GM21447 (cell line): Measurements from ENCODE around the gene ATE1.
A peak's percentile ranks its signal among the peaks of the same experiment; 100 is the strongest.
"Not testable (repeated sequence)": the region's sequence is repeated elsewhere in the genome, so short reads cannot be mapped to it uniquely, and the experiment has no call there.

Source experiments
- ATAC-seq: cut with Tn5 transposase; IDR thresholded peaks from one replicate; pipeline ENCODE4 v1.9.1; 2021; ENCODE audit not compliant: unreplicated experiment

Gene ATE1

DNA sequence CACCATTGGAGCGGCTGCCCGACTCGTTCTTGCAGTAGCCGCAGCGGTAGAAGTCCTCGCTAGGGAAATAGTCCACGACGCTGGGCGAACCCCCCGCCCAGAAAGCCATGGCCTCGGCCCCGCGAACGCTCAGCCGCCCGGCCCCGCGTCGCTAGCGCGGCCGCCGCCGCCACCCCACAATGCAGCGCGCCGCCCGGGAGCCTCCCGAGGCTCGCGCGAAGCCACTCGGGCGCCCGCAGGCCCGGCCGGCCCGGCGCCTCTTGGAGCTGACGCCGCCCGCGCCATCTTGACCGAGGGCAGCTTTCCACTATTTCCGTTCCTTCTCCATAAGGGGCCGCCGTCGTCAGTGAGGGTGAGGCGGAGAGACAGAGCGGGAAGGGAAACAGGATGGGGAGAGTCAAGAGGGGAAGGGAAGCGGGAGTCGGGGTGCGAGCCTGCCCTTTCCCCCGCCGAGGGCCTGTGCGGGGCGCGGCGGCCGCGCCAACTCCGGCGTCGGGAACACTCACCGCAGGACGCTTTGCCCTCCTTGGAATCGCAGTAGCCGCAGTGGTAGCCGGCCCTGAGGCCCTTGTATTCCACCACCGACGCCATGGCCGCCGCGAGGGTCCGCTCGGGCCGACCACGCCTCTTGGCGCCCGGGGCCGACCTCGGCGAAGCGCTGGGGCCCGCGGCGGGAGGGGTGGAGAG is at the start of gene ATE1:
Gene ATE1 (minus strand): TSS at position 191 of the 687 bp plus-strand sequence. CDS start 82 bp downstream, at position 109.
- ATAC-seq: peak; percentile 78

DNA sequence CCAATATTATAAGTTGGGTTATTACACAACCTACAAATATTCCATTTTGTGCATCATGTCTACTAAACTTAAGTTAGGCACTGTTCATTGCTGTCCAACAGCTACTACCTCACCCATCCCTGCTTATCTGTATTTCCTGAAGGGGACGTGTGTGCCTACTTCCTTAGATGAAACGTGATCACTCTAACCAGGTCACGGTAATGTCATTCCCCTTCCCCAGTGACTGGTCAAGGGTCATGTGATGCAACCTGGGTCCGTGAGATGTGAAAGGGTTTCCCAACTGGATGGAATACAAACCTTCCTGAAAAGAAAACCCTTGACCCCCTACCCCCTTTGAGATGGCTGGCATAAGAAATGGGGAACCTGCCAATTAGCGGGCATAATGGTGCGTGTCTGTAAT is 48.8 kb upstream of the ATE1 start:
- no peak for ATAC-seq

DNA sequence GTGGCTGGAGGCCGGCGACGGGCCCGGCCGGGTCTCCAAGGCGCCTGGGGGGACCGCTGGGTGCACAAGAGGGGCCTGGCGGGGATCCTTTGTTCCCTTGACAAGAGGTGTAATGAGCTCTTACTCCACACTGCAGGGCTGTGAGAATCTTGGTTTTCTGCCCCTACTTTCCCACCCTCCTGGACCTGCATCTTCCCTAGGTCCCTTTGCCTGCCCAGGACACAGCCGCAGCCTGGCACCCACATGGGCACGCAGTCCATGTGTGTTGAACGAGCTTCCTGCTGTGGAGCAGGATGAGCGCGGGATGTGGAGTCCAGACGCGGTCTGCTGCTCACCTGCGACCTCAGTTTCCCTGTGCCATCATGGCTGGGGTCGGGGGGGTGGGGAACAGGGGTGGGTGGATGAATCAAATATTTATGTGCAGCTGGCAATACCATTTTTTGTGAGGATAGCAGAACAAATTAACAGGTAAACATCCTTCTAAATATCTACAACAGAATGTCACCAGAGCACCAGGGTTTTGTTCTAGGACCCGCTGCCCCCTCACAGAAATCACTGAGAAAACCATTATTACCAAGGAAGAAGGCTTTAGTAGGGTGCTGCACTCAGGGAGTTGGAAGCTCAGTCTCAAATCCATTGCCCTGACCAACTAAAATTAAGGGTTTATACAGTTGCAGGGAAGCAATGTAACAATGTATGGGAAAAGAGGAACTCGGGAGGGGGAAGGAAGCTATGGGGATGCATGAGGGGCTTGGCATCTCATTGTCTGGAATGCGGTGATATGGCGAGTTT is 47.7 kb upstream of the ATE1 start:
- ATAC-seq: no peak

DNA sequence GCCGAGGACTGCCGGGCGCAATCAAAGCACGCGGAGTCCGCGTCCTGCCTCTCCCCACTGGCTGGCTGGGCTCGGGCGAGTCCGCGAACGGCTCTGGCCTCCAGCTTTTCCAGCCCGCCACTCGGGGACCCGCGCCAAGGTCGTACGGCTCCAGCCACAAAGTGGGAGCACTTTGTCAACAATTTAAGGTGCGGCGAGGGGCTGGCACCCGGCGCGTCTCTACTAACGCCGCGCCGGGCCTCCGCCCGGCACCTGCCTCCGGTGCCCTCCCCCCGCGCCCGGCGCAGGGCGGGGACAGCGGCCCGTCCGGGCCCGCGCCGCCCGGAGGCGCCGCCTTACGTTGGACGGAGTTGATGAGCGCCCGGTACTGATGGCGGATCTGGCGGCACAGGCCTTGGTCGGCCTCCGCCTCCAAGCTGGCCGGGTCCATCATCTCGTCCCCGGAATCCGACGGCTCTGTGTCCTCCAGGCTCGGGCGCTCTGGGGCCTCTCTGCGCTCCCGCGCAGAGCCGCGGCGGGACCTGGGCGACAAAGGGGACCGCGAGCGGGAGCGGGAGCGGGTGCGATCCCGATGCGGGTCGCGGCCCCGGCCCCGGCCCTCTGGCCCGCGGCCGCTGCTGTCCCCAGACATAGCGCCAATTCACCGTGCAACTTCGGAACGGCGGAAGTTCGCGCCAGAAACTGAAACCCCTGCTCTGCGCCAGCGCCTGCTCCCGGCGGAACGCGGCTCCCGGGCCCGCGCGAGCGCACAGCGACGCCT is 46.9 kb upstream of the ATE1 start, which contains the start of gene NSMCE4A:
Gene NSMCE4A (minus strand): TSS at position 683 of the 760 bp plus-strand sequence. CDS start 52 bp downstream, at position 631.
- peak; percentile 81 for ATAC-seq

DNA sequence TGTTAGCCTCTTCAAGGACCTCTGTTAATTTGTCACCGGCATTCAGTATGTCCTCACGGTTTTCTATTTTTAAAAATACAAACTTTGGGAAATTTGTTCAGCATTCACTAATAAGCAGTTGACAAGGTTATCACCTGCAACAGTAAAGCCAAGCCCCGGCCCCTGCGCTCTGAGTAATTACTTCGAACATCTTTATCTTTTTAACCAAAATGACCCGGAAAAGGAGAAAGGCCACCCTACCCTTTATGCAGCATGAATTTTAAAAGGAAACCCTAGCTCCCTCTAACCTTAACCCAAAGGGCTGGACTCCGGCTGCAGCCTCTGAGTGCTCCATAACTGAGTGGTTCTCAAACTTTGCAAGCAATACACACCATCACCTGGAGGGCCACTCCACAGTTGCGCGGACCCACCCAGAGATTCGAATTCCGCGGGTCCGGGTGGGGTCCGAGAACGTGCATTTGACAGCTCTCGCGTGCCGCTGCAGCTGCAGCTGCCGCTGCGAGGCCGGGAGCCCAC is 46.2 kb upstream of the ATE1 start:
- no peak for ATAC-seq

DNA sequence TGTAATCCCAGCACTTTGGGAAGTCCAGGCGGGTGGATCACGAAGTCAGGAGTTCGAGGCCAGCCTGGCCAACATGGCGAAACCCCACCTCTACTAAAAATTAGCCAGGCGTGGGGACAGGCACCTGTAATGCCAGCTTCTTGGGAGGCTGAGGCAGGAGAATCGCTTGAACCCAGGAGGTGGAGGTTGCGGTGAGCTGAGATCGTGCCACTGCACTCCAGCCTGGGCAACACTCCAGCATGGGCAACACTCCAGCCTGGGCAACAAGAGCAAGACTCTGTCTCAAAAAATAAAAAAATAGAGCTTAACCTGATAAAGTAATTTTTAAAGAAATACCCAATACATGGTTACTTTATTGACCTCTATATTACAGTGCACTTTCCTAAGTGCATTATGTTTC is 41.3 kb upstream of the ATE1 start:
- ATAC-seq: not testable (repeated sequence)

DNA sequence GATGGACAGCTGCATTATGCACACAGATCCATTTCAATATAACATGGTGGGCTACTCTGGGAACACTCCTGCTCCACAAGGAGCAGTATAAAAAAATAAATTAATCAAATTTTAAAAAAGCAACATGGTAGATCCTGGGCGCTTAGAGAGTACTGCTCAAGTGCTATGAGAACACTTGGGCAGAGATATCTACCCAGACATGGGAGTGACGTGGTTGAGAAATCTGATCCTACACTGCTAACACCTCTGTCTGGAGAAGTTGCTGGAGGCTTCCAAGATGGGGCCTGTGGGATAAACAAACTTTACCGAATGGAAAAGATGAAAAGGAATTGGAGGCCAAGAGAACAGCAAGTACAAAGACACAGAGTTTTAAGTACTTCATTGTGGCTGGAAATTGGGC is 38.2 kb upstream of the ATE1 start:
- no peak for ATAC-seq

DNA sequence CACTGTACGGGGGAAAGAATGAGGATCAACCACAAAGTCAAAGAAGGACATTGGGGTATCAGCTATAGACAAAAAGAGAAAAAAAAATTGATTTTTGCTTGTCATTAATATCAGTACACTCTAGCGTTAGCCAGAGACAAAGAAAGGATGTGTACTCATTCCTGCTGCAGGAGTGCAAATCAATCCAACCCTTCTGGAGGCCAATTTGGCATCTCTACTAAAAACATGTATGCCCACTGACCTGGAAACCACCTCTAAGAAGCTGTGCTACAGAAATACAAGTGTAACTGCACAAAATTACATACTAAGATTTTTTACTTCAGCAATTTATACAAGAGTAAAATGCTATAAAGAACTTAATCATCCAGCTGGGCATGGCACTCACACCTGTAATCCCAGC is 33.6 kb upstream of the ATE1 start:
- no peak for ATAC-seq

DNA sequence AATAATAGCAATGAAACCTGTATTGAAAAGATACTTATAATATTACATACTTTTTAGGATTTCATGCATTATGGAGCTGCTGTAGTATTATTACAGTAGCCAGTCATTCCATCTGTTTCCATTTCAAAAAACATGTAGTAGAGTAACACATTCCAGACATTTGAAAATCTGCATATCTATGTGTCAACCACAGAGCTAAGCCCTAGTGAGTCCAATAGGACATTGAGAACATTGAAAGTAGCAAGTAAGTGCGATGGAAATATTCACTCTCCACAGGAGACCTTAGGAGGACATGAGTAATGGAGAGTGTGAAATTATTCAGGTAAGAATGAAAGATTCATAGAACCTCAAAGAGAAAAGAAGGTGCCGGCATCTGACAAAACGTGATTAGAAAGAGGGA is 31.8 kb upstream of the ATE1 start:
- ATAC-seq: no peak

DNA sequence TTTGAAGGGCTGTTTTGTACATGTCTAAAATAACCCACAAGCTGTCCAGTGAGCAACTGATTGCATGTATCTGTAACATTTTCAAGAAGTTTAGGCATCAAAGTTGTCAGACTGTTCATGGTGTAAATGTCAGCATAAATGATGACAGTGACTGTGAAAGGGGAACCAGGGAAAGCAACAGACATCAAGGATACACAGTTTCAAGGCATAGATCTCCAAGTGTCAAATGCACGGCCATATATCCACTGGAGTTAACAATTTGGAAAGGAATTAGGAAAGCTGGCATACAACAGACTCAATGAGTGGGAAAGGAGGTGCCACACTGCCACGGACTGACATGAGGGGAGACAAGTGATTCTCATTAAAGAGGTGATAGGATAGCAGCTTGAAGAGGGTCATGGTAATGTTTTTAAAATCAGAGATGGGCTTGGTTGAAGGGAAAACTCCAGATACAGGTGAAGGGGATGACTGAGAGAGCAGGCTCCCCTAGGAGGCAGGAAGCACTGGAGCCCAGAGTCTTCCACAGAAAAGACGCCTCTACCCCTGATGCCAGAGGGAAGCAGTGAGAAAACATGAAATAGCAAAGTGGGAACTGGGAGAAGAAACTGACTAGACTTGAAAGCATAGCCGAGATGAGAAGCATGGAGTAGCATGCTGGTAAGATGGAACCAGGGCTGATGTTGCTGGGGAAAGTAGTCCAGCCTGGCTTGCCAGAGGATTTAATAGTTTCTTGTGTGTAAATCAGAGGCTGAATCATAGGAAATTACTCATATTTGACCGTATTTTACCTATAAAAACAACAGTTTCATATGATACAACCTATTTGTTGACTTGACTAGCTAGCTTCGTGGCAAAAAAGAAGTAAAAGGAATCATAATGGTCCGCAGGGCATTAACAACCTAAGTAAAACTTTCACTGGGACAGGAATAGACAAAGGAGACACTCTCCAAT is 28.6 kb upstream of the ATE1 start:
- ATAC-seq: no peak

DNA sequence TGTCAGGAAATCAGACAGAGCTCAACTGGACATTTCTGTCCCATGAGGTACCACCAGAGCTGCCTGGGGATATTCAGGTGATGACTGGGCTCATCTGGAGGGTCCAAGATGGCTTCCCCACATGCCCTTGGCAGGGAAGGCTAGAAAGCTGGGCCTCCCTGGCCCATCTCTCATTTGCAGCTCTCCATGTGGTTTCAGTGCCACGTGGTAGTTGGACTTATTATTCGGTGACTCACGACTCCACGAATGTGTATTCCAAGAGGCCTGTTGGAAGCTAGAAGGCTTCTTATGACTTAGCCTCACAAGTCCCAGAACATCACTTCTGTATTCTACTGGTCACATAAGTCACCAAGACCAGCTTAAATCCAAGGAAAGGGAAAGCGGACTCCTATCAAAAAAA is 24.4 kb upstream of the ATE1 start:
- ATAC-seq: no peak

DNA sequence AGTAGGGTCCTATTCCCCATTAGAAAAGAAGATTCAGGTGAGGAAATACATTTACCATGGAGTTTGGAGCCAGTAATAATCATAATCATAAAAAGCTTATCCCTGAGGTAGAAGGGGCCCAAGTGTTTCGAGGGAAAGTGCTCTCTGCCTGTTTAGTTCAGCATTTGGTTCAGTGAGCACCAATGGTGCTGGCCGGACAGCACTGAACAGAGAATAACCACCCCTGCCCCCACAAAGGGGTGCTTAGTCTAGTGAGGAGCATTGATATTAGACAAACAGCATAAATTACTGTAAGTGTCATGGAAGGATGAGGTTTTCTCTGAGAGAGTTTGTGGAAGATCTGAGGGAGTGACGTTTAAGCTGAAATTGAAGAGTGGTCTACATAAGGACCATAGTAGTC is 21.6 kb upstream of the ATE1 start:
- no peak for ATAC-seq

DNA sequence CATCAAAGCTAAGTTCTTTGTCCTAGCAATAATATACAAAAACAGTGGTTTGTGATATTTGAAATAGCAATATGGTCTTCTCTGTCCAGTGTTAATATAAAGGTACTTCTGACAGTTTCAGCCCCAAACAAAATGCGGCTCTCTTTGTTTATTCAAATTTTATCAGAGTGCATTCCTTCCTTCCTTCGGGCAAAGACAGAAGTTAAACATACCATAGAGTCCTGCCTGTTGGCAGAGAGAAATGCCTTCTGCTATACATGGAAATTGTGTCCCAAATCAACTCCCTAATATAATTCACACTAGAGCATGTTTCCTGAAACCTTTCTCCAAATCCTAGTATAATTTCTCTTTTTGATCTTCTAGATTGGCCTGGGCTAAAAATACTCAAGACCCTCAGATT is 21.2 kb upstream of the ATE1 start:
- ATAC-seq: no peak

DNA sequence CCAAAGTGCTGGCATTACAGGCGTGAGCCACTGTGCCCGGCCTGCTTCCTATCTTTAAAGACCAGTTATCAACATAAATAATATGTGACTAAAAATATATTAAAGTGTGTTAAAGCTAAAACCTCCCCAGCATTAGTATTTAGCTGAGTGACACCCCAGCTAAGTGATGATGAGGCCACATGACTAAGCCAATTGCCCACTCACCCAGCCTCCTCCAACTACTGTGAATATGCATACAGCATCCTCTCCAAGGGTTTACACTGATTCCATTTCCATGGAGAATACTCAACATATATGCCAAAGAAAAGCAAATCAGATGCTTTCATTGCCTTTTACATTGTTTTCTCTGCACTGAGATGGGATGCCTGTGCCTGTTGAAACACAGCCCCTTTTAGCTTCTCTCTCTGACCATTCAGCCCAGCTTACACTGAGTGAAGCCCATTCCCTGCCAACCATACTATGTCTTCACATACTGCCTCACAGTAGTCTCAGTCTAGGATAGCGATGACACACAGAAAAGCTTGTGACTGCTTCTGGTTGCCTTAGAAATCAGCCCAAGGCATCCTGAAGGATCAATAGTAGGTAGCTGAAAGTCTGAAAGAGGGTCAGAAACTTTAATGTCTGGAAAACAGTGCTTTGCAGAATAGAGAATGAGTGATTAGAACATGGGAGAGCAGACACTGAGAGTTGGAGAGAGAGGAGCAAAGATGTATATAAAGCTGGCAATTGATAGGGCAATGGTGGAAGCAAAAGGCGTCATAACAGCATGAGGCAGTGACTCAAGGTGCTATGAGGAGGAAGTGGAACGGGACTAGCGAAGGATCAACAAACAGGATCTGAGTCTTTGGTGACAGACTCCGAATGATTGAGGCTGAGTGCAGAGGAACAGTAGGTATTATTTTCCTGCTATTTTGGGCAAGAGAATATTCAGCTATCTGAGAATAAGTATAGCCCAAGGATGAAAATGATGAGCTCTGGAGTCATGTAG is 19.8 kb upstream of the ATE1 start:
- no peak for ATAC-seq

DNA sequence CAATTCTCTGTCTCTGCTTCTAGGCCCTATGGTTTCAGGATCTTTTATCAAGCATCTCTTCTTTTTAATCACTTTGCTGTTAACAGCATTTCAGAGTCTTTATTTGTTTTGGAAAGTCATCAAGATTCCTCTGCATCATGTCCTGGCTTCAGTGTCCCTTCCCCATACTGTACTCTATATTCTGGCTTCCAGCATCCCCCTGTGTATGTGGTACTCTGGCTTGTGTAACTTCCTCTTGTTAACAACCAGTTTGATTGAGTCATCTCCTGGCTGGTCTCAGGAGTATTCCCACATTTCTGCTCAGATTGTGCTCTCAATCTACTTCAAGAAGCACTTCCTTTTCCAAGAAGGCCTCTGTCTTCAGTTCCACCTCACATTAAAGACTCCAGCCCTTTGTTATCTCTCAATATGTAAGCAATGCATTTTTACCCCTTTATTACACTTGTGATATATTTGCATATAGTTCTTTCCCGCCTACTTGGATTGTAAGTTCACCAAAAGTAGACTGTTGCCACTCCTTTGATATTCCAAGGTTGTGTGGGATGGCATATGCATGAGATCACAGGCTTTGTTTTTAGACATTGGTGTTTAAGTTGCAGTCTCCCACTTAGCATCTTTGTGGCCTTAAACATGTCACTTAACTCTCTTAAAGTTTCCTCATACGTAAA is 15.1 kb upstream of the ATE1 start:
- ATAC-seq: no peak

DNA sequence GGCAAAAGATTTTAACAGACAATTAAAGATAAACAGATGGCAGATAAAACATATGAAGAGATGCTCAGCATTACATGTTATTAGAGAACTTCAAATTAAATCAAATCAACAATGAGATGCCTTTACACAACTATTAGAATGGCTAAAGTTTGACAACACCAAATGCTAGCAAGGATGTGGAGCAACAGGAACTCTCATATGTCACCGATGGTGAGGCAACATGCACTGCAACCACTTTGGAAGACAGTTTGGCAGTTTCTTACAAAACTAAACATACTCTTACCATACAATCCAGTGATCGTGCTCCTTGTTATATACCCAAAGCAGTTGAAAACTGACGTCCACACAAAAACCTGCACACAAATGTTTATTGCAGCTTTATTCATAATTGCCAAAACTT is 13.7 kb upstream of the ATE1 start:
- no peak for ATAC-seq

DNA sequence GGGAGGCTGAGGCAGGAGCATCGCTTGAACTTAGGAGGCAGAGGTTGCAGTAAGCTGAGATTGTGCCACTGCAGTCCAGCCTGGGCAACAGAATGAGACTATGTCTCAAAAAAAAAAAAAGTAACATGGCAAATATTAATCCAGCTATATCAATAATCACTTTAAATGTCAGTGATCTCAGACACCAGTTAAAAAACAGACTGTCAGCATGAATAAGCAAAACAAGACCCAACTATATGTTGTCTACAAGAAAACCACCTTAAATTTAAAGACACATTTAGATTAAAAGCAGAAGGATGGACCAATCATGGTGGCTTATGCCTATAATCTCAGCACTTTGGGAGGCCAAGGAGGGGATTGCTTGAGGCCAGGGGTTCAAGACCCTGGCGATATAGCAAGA is 8.5 kb upstream of the ATE1 start:
- ATAC-seq: no peak

DNA sequence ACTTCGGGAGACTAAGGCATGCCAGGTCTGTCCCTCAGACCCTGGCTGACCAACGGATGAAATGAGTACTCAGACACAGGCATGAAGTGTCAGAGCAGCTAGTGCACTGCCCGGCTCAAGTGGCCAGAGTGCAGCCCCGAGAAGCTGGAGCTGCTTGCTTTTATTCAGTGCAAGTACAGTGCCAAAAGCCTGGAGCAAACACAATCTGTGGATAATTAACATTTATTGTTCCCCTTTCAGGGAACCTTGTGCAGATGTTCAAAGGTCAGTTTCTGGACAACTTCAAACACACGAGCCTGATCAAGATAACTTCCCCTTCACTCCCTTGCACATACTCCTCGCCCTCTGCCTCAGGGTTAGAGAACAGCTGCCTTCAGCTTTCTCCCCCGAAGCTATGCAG is 7.9 kb upstream of the ATE1 start:
- ATAC-seq: no peak
